ENCODE measurements around the gene NFIA. TPM values are rescaled to one million over a fixed set of nuclear protein-coding genes. Genes with fewer than 3 reads are reported as not detected.
A peak's percentile ranks its signal among the peaks of the same experiment; 100 is the strongest.

The NFIA gene
- total RNA-seq, 4 donors from 2014 or later: 27.9 to 79.9 (median 36.7) TPM

GRCh38 chr1:61424382-61424781, 342.0 kb downstream of the NFIA start:
- H3K36me3 ChIP-seq: peaks cover 0 to 59% (median 0%) of the 10 kb centered on the region in 3 donors
- H3K9me3 ChIP-seq: no peaks in the 10 kb centered on the region
- peaks cover 0 to 26% (median 19%) of the 10 kb centered on the region in 3 donors for H3K4me1 ChIP-seq
- no peak overlapping the region for H3K4me3 ChIP-seq
- no peak for TF ChIP-seq CTCF (IDR thresholded peaks at IDR 0.05)
- no peak for TF ChIP-seq POLR2A (IDR thresholded peaks at IDR 0.05)
- 50 to 66% methylated on average over 3 of the region's 3 CpGs for WGBS, 2 donors
- intact Hi-C loops (cut with DNase I): no loop called here
- no peak for DNase-seq
- no peaks in the 10 kb centered on the region for H3K27me3 ChIP-seq
- peak overlapping the region in 2 of 4 donors; percentile 46 to 52 for H3K27ac ChIP-seq

- Histone ChIP-seq H3K27me3 (no peaks in the 10 kb centered on the region), H3K27ac (peak overlapping the region in 2 of 4 donors; percentile 46 to 52), H3K9me3 (no peaks in the 10 kb centered on the region), H3K4me3 (no peak overlapping the region), H3K4me1 (peaks cover 0 to 26% (median 19%) of the 10 kb centered on the region in 3 donors), H3K36me3 (peaks cover 0 to 55% (median 0%) of the 10 kb centered on the region in 3 donors)
- no peak for DNase-seq
- WGBS, 2 donors: 46 to 67% methylated on average over 1 of the region's 1 CpG
- intact Hi-C loops (cut with DNase I): no loop called here
- no peak for TF ChIP-seq POLR2A (IDR thresholded peaks at IDR 0.05)
- no peak for TF ChIP-seq CTCF (IDR thresholded peaks at IDR 0.05)
These were observed 342.7 kb downstream of the NFIA start for GRCh38 chr1:61425040-61425439.

GRCh38 chr1:61426254-61426653, 343.9 kb downstream of the NFIA start:
- TF ChIP-seq CTCF (IDR thresholded peaks at IDR 0.05): no peak
- no peak for TF ChIP-seq POLR2A (IDR thresholded peaks at IDR 0.05)
- Histone ChIP-seq H3K4me1 (peaks cover 0 to 26% (median 19%) of the 10 kb centered on the region in 3 donors), H3K27ac (no peak overlapping the region), H3K27me3 (no peaks in the 10 kb centered on the region), H3K36me3 (peaks cover 0 to 46% (median 0%) of the 10 kb centered on the region in 3 donors), H3K9me3 (no peaks in the 10 kb centered on the region), H3K4me3 (no peak overlapping the region)
- no peak for DNase-seq
- intact Hi-C loops (cut with DNase I): no loop called here
- 85 to 86% methylated on average over 12 of the region's 12 CpGs for WGBS, 2 donors

- H3K9me3 ChIP-seq: no peaks in the 10 kb centered on the region
- WGBS, 2 donors: 70 to 76% methylated on average over 2 of the region's 2 CpGs
- intact Hi-C loops (cut with DNase I): no loop called here
- peaks cover 0 to 26% (median 19%) of the 10 kb centered on the region in 3 donors for H3K4me1 ChIP-seq
- peaks cover 0 to 40% (median 0%) of the 10 kb centered on the region in 3 donors for H3K36me3 ChIP-seq
- no peak overlapping the region for H3K4me3 ChIP-seq
- H3K27me3 ChIP-seq: no peaks in the 10 kb centered on the region
- TF ChIP-seq POLR2A (IDR thresholded peaks at IDR 0.05): no peak
- TF ChIP-seq CTCF (IDR thresholded peaks at IDR 0.05): no peak
- no peak overlapping the region for H3K27ac ChIP-seq
- DNase-seq: no peak
These were observed 344.5 kb downstream of the NFIA start for GRCh38 chr1:61426885-61427284.

GRCh38 chr1:61427510-61427909, 345.1 kb downstream of the NFIA start:
- Histone ChIP-seq H3K27me3 (no peaks in the 10 kb centered on the region), H3K4me1 (peaks cover 0 to 26% (median 19%) of the 10 kb centered on the region in 3 donors), H3K4me3 (no peak overlapping the region), H3K9me3 (no peaks in the 10 kb centered on the region), H3K36me3 (peaks cover 0 to 37% (median 0%) of the 10 kb centered on the region in 3 donors), H3K27ac (no peak overlapping the region)
- TF ChIP-seq POLR2A (IDR thresholded peaks at IDR 0.05) (no peak), CTCF (IDR thresholded peaks at IDR 0.05) (no peak)
- no peak for DNase-seq
- intact Hi-C loops (cut with DNase I): no loop called here
- 66 to 74% methylated on average over 2 of the region's 2 CpGs for WGBS, 2 donors

Measured in esophagus squamous epithelium (tissue), 5 donors.